Measurements from ENCODE around the gene DCC.

DCC gene

GRCh38 chr18:52738946-52739345 lies 398.9 kb downstream of the DCC start:
- H3K79me2 ChIP-seq (ENCODE audit: insufficient read depth, low read length), result no peaks in the 10 kb centered on the region
- H3K9ac ChIP-seq (ENCODE audit: low read depth, low read length, poor library complexity, severe bottlenecking), result no peak overlapping the region
- no peaks in the 10 kb centered on the region for H3K4me1 ChIP-seq (ENCODE audit: insufficient read depth, low read length, poor library complexity, severe bottlenecking)
- H3K27me3 ChIP-seq (ENCODE audit: insufficient read depth, low read length, poor library complexity, severe bottlenecking), result no peaks in the 10 kb centered on the region
- no peak overlapping the region for H3K4me2 ChIP-seq (ENCODE audit: low read depth, low read length, poor library complexity, severe bottlenecking)
- TF ChIP-seq CTCF (conservative IDR thresholded peaks at IDR 0.05; ENCODE audit: low read length) (no peak), EZH2phosphoT487 (IDR thresholded peaks at IDR 0.05; ENCODE audit: borderline replicate concordance) (no peak)
- no peak overlapping the region for H3K4me3 ChIP-seq (ENCODE audit: low read length, poor library complexity, severe bottlenecking)
- H3K9me2 ChIP-seq (replicated peaks; ENCODE audit: low read depth, low read length), result no peaks in the 10 kb centered on the region
- H4K20me1 ChIP-seq (ENCODE audit: insufficient read depth, low read length, poor library complexity, severe bottlenecking), result no peaks in the 10 kb centered on the region
- no peak overlapping the region for H2AFZ ChIP-seq (ENCODE audit: low read length)
- H3K9me3 ChIP-seq (ENCODE audit: insufficient read depth, low read depth, low read length), result no peaks in the 10 kb centered on the region
- no peaks in the 10 kb centered on the region for H3F3A ChIP-seq (ENCODE audit: low read depth)
- no peaks in the 10 kb centered on the region for H3K36me3 ChIP-seq (ENCODE audit: insufficient read depth, low read length)

DNA sequence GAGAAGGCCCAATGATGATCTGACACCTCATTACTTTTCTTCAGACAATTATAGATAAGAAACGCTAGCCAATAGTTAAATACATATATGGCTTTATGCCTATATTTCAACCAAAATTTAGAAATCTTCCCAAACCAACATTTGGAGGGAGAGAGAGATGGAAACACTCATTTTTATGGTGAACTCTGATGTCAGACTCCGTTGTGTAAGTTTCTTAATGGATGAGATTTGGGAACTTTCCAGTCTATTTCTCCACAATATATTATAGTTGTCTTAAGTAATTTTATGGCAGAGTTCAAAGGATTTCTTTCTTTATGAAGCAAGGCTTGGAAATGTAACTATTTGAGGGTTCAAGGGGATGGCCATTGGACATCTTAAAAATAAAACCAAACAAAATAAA lies 407.0 kb downstream of the DCC start:
- no peaks in the 10 kb centered on the region for H4K20me1 ChIP-seq (ENCODE audit: insufficient read depth, low read length, poor library complexity, severe bottlenecking)
- H3K9ac ChIP-seq (ENCODE audit: low read depth, low read length, poor library complexity, severe bottlenecking), result no peak overlapping the region
- no peaks in the 10 kb centered on the region for H3K27me3 ChIP-seq (ENCODE audit: insufficient read depth, low read length, poor library complexity, severe bottlenecking)
- TF ChIP-seq CTCF (conservative IDR thresholded peaks at IDR 0.05; ENCODE audit: low read length) (no peak), EZH2phosphoT487 (IDR thresholded peaks at IDR 0.05; ENCODE audit: borderline replicate concordance) (no peak)
- H3K36me3 ChIP-seq (ENCODE audit: insufficient read depth, low read length), result no peaks in the 10 kb centered on the region
- H3K4me1 ChIP-seq (ENCODE audit: insufficient read depth, low read length, poor library complexity, severe bottlenecking), result no peaks in the 10 kb centered on the region
- no peaks in the 10 kb centered on the region for H3F3A ChIP-seq (ENCODE audit: low read depth)
- no peak overlapping the region for H2AFZ ChIP-seq (ENCODE audit: low read length)
- no peak overlapping the region for H3K4me3 ChIP-seq (ENCODE audit: low read length, poor library complexity, severe bottlenecking)
- H3K79me2 ChIP-seq (ENCODE audit: insufficient read depth, low read length), result no peaks in the 10 kb centered on the region
- no peaks in the 10 kb centered on the region for H3K9me3 ChIP-seq (ENCODE audit: insufficient read depth, low read depth, low read length)
- H3K4me2 ChIP-seq (ENCODE audit: low read depth, low read length, poor library complexity, severe bottlenecking), result no peak overlapping the region
- H3K9me2 ChIP-seq (replicated peaks; ENCODE audit: low read depth, low read length), result no peaks in the 10 kb centered on the region

DNA sequence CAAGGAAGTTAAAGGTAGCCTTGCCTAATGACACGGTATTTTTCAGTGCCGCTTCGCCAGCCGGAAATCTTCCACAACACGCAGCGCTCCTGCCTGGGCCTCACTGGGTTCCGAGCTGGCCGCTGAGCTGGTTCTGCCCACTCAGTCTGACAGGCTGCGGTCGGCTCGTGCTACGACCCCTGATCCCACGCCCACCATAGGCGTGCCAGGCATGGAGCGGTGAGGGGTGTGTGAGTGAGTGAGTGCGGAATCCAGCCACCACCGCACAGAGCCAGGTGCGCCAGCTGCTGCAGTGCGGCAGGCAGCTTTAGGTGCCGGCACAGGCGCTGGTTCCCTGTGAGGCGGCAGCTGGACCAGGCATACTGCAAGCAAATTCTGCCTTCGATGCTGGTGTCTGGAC lies 407.9 kb downstream of the DCC start:
- Histone ChIP-seq H3K9me3 (ENCODE audit: insufficient read depth, low read depth, low read length) (no peaks in the 10 kb centered on the region), H3K27me3 (ENCODE audit: insufficient read depth, low read length, poor library complexity, severe bottlenecking) (no peaks in the 10 kb centered on the region), H2AFZ (ENCODE audit: low read length) (no peak overlapping the region), H3F3A (ENCODE audit: low read depth) (no peaks in the 10 kb centered on the region), H3K4me3 (ENCODE audit: low read length, poor library complexity, severe bottlenecking) (no peak overlapping the region), H3K9ac (ENCODE audit: low read depth, low read length, poor library complexity, severe bottlenecking) (no peak overlapping the region), H4K20me1 (ENCODE audit: insufficient read depth, low read length, poor library complexity, severe bottlenecking) (no peaks in the 10 kb centered on the region), H3K4me2 (ENCODE audit: low read depth, low read length, poor library complexity, severe bottlenecking) (no peak overlapping the region), H3K4me1 (ENCODE audit: insufficient read depth, low read length, poor library complexity, severe bottlenecking) (no peaks in the 10 kb centered on the region), H3K36me3 (ENCODE audit: insufficient read depth, low read length) (no peaks in the 10 kb centered on the region), H3K79me2 (ENCODE audit: insufficient read depth, low read length) (no peaks in the 10 kb centered on the region), H3K9me2 (replicated peaks; ENCODE audit: low read depth, low read length) (no peaks in the 10 kb centered on the region)
- TF ChIP-seq CTCF (conservative IDR thresholded peaks at IDR 0.05; ENCODE audit: low read length) (no peak), EZH2phosphoT487 (IDR thresholded peaks at IDR 0.05; ENCODE audit: borderline replicate concordance) (no peak)

Data from Loucy (cell line).